CD8-positive, alpha-beta memory T cell (primary cell): ENCODE results near the gene AGFG1. TPM values are rescaled to one million over a fixed set of nuclear protein-coding genes. Genes with fewer than 3 reads are reported as not detected.

Experiments used
- CTCF ChIA-PET: fragments of 350-600 bp; sonication (Branson Sonifier 250); formaldehyde crosslinking; loops from one replicate; lab custom pipeline; 2021; ENCODE audit warnings: antibody characterized with exemption; lab: Charles Lee
- POLR2A ChIA-PET: fragments of 350-600 bp; sonication (Branson Sonifier 250); formaldehyde crosslinking; loops from one replicate; lab custom pipeline; 2021; ENCODE audit warnings: antibody characterized with exemption; lab: Charles Lee
- DNase-seq, 5 donors: peaks; one replicate each; pipeline versions ENCODE4 v3.0.0 to v3.0.0-alpha.2; 2020 to 2022; ENCODE audit warnings: mixed read lengths in 1 of 5
- H3K27ac ChIP-seq: one replicate; pipeline ENCODE4 v1.7.0; 2013; ENCODE audit warnings: low read depth, mild to moderate bottlenecking, low read length, moderate library complexity
- H3K27me3 ChIP-seq: 2 replicates; pipeline ENCODE4 v1.7.0; 2013; ENCODE audit warnings: low read length, mild to moderate bottlenecking; ENCODE audit not compliant: insufficient read depth, poor library complexity, severe bottlenecking
- H3K36me3 ChIP-seq: 2 replicates; pipeline ENCODE4 v1.7.0; 2013; ENCODE audit warnings: mild to moderate bottlenecking, low read length, moderate library complexity; ENCODE audit not compliant: insufficient read depth
- H3K4me1 ChIP-seq: 2 replicates; pipeline ENCODE4 v1.7.0; 2013; ENCODE audit warnings: mild to moderate bottlenecking, low read length, moderate library complexity; ENCODE audit not compliant: insufficient read depth
- H3K4me3 ChIP-seq: 2 replicates; pipeline ENCODE4 v1.7.0; 2013; ENCODE audit warnings: mild to moderate bottlenecking, low read length
- H3K9me3 ChIP-seq: 2 replicates; pipeline ENCODE4 v1.7.0; 2013; ENCODE audit warnings: mild to moderate bottlenecking, low read length
- H3K27ac Mint-ChIP-seq, 8 donors: one replicate each; pipeline ENCODE4 v1.8.0; 2020 to 2021; ENCODE audit warnings: mixed read lengths in 8 of 8, mild to moderate bottlenecking in 6 of 8, inconsistent platforms in 3 of 8, moderate library complexity in 3 of 8
- H3K27me3 Mint-ChIP-seq, 2 donors: one replicate each; pipeline ENCODE4 v1.8.0; 2020 to 2021; ENCODE audit warnings: mixed read lengths in 2 of 2, mild to moderate bottlenecking in 1 of 2, moderate library complexity in 1 of 2
- H3K36me3 Mint-ChIP-seq, 3 donors: one replicate each; pipeline ENCODE4 v1.8.0; 2020 to 2021; ENCODE audit warnings: mixed read lengths in 3 of 3, inconsistent platforms in 1 of 3, mild to moderate bottlenecking in 1 of 3
- H3K4me1 Mint-ChIP-seq, 3 donors: one replicate each; pipeline ENCODE4 v1.8.0; 2020 to 2021; ENCODE audit warnings: mixed read lengths in 3 of 3, inconsistent platforms in 1 of 3, mild to moderate bottlenecking in 1 of 3
- H3K4me3 Mint-ChIP-seq, 7 donors: one replicate each; pipeline ENCODE4 v1.8.0; 2020 to 2021; ENCODE audit warnings: mixed read lengths in 7 of 7, mild to moderate bottlenecking in 6 of 7, moderate library complexity in 4 of 7, inconsistent platforms in 2 of 7
- H3K9me3 Mint-ChIP-seq, 5 donors: one replicate each; pipeline ENCODE4 v1.8.0; 2020 to 2022; ENCODE audit warnings: mixed read lengths in 5 of 5, mild to moderate bottlenecking in 3 of 5, moderate library complexity in 2 of 5, inconsistent platforms in 1 of 5
- polyA plus RNA-seq: library from polyadenylated mRNA; unstranded; fragments of 300-500 nt; fragmentation: Illumina TruSeq; gene quantifications from one replicate; pipeline ENCODE4 v1.2.3, GENCODE V29; 2021
- total RNA-seq, 2 experiments: library from RNA; stranded (reverse); gene quantifications; one replicate each; pipeline ENCODE4 v1.2.3, GENCODE V29; 2021

AGFG1 gene
- total and polyA plus RNA-seq, 3 experiments from 2014 or later = 31.6 to 141 (median 139) TPM

- H3K27ac Mint-ChIP-seq = peak overlapping the region; percentile 47 to 96 (median 86)
- Histone ChIP-seq H3K27ac (no peak overlapping the region), H3K36me3 (no peaks in the 10 kb centered on the region), H3K9me3 (no peaks in the 10 kb centered on the region), H3K4me1 (peaks cover 36% of the 10 kb centered on the region), H3K4me3 (peak overlapping the region; percentile 39), H3K27me3 (no peaks in the 10 kb centered on the region)
- peak overlapping the region; percentile 87 to 99 (median 93) for H3K4me3 Mint-ChIP-seq
- H3K36me3 Mint-ChIP-seq = peaks cover 0 to 4% (median 0%) of the 10 kb centered on the region in 3 donors
- POLR2A ChIA-PET = interaction anchor here (0.6 to 1.1 kb wide), 2 partner anchors 8 to 384 kb away, joined by 3 to 13 read pairs; no protein-coding TSS in a partner anchor
- peaks cover 39 to 52% (median 50%) of the 10 kb centered on the region in 3 donors for H3K4me1 Mint-ChIP-seq
- H3K27me3 Mint-ChIP-seq = peaks cover 0 to 3% of the 10 kb centered on the region in 2 donors
- CTCF ChIA-PET = interaction anchor here (1.1 to 1.2 kb wide), 2 partner anchors 9 to 27 kb away, joined by 3 read pairs; no protein-coding TSS in a partner anchor
- H3K9me3 Mint-ChIP-seq = no peaks in the 10 kb centered on the region
- no peak for DNase-seq
Measured at GRCh38 chr2:227473122-227473461, 1.1 kb downstream of the AGFG1 start.

- H3K9me3 ChIP-seq = no peaks in the 10 kb centered on the region
- H3K27me3 Mint-ChIP-seq = no peaks in the 10 kb centered on the region
- peak overlapping the region; percentile 39 for H3K4me3 ChIP-seq
- no peaks in the 10 kb centered on the region for H3K36me3 ChIP-seq
- H3K9me3 Mint-ChIP-seq = no peaks in the 10 kb centered on the region
- no peak overlapping the region for H3K27ac ChIP-seq
- DNase-seq = no peak
- ChIA-PET POLR2A (no interaction called here), CTCF (interaction anchor here (1.1 to 1.2 kb wide), 2 partner anchors 9 to 27 kb away, joined by 3 read pairs; no protein-coding TSS in a partner anchor)
- H3K4me3 Mint-ChIP-seq = peak overlapping the region; percentile 87 to 99 (median 93)
- H3K4me1 Mint-ChIP-seq = peaks cover 44 to 59% (median 57%) of the 10 kb centered on the region in 3 donors
- H3K27me3 ChIP-seq = no peaks in the 10 kb centered on the region
- H3K27ac Mint-ChIP-seq = peak overlapping the region in 5 of 8 donors; percentile 21 to 95 (median 64)
- H3K36me3 Mint-ChIP-seq = peaks cover 0 to 4% (median 0%) of the 10 kb centered on the region in 3 donors
- peaks cover 37% of the 10 kb centered on the region for H3K4me1 ChIP-seq
Measured at GRCh38 chr2:227473806-227474205, 1.9 kb downstream of the AGFG1 start.

- Mint-ChIP-seq H3K9me3 (no peaks in the 10 kb centered on the region), H3K27me3 (no peaks in the 10 kb centered on the region), H3K36me3 (peaks cover 0 to 4% (median 0%) of the 10 kb centered on the region in 3 donors), H3K27ac (peak overlapping the region in 7 of 8 donors; percentile 1 to 64 (median 21)), H3K4me3 (peak overlapping the region; percentile 87 to 99 (median 93)), H3K4me1 (peaks cover 47 to 65% (median 63%) of the 10 kb centered on the region in 3 donors)
- H3K27me3 ChIP-seq = no peaks in the 10 kb centered on the region
- H3K36me3 ChIP-seq = no peaks in the 10 kb centered on the region
- peaks cover 41% of the 10 kb centered on the region for H3K4me1 ChIP-seq
- no peak overlapping the region for H3K27ac ChIP-seq
- DNase-seq = no peak
- no peaks in the 10 kb centered on the region for H3K9me3 ChIP-seq
- POLR2A ChIA-PET = no interaction called here
- no peak overlapping the region for H3K4me3 ChIP-seq
- CTCF ChIA-PET = interaction anchor here (0.6 to 1.5 kb wide), 2 partner anchors 11 to 13 kb away, joined by 3 read pairs; no protein-coding TSS in a partner anchor
Measured at GRCh38 chr2:227474410-227474809, 2.5 kb downstream of the AGFG1 start.

GRCh38 chr2:227477291-227477690 is 5.3 kb downstream of the AGFG1 start:
- H3K4me3 Mint-ChIP-seq = no peak overlapping the region
- H3K27ac ChIP-seq = no peak overlapping the region
- peaks cover 59% of the 10 kb centered on the region for H3K4me1 ChIP-seq
- H3K4me1 Mint-ChIP-seq = peaks cover 68 to 87% (median 86%) of the 10 kb centered on the region in 3 donors
- H3K9me3 Mint-ChIP-seq = no peaks in the 10 kb centered on the region
- CTCF ChIA-PET = interaction anchor here (0.8 to 0.9 kb wide), 2 partner anchors 10 to 11 kb away, joined by 3 read pairs; no protein-coding TSS in a partner anchor
- no peaks in the 10 kb centered on the region for H3K27me3 Mint-ChIP-seq
- H3K36me3 ChIP-seq = no peaks in the 10 kb centered on the region
- no peaks in the 10 kb centered on the region for H3K27me3 ChIP-seq
- no peak overlapping the region for H3K4me3 ChIP-seq
- peaks cover 0 to 6% (median 0%) of the 10 kb centered on the region in 3 donors for H3K36me3 Mint-ChIP-seq
- H3K27ac Mint-ChIP-seq = peak overlapping the region in 2 of 8 donors; percentile 12 to 23
- H3K9me3 ChIP-seq = no peaks in the 10 kb centered on the region
- POLR2A ChIA-PET = interaction anchor here (0.5 kb wide), 1 partner anchor 138 kb away, joined by 5 read pairs; no protein-coding TSS in a partner anchor
- DNase-seq = no peak

- peaks cover 0 to 3% (median 0%) of the 10 kb centered on the region in 3 donors for H3K36me3 Mint-ChIP-seq
- Histone ChIP-seq H3K27me3 (no peaks in the 10 kb centered on the region), H3K4me3 (no peak overlapping the region), H3K36me3 (no peaks in the 10 kb centered on the region), H3K9me3 (no peaks in the 10 kb centered on the region), H3K27ac (no peak overlapping the region), H3K4me1 (peaks cover 48% of the 10 kb centered on the region)
- no peaks in the 10 kb centered on the region for H3K27me3 Mint-ChIP-seq
- H3K27ac Mint-ChIP-seq = peak overlapping the region in 5 of 8 donors; percentile 7 to 65 (median 51)
- CTCF ChIA-PET = interaction anchor here (1.3 kb wide), 1 partner anchor 285 kb away, joined by 5 read pairs; no protein-coding TSS in a partner anchor
- no peak for DNase-seq
- peaks cover 68 to 90% (median 89%) of the 10 kb centered on the region in 3 donors for H3K4me1 Mint-ChIP-seq
- POLR2A ChIA-PET = no interaction called here
- no peaks in the 10 kb centered on the region for H3K9me3 Mint-ChIP-seq
- peak overlapping the region in 4 of 7 donors; percentile 27 to 48 (median 34) for H3K4me3 Mint-ChIP-seq
Measured at GRCh38 chr2:227479865-227480475, 8.0 kb downstream of the AGFG1 start.

GRCh38 chr2:227480528-227480927 is 8.6 kb downstream of the AGFG1 start:
- DNase-seq = no peak
- Histone ChIP-seq H3K36me3 (no peaks in the 10 kb centered on the region), H3K27me3 (no peaks in the 10 kb centered on the region), H3K4me3 (no peak overlapping the region), H3K4me1 (peaks cover 44% of the 10 kb centered on the region), H3K27ac (no peak overlapping the region), H3K9me3 (no peaks in the 10 kb centered on the region)
- ChIA-PET CTCF (interaction anchor here (1.3 kb wide), 1 partner anchor 285 kb away, joined by 5 read pairs; no protein-coding TSS in a partner anchor), POLR2A (no interaction called here)
- peaks cover 0 to 5% (median 1%) of the 10 kb centered on the region in 3 donors for H3K36me3 Mint-ChIP-seq
- H3K27me3 Mint-ChIP-seq = no peaks in the 10 kb centered on the region
- peak overlapping the region in 6 of 7 donors; percentile 3 to 66 (median 52) for H3K4me3 Mint-ChIP-seq
- H3K27ac Mint-ChIP-seq = peak overlapping the region in 6 of 8 donors; percentile 12 to 83 (median 60)
- peaks cover 0 to 1% (median 0%) of the 10 kb centered on the region in 5 donors for H3K9me3 Mint-ChIP-seq
- peaks cover 65 to 89% (median 88%) of the 10 kb centered on the region in 3 donors for H3K4me1 Mint-ChIP-seq

GRCh38 chr2:227482638-227483340 is 10.8 kb downstream of the AGFG1 start:
- peak overlapping the region in 3 of 7 donors; percentile 3 to 71 (median 19) for H3K4me3 Mint-ChIP-seq
- no peaks in the 10 kb centered on the region for H3K27me3 ChIP-seq
- H3K9me3 Mint-ChIP-seq = peaks cover 0 to 8% (median 0%) of the 10 kb centered on the region in 5 donors
- peaks cover 72 to 94% (median 89%) of the 10 kb centered on the region in 3 donors for H3K4me1 Mint-ChIP-seq
- peaks cover 44% of the 10 kb centered on the region for H3K4me1 ChIP-seq
- no peak overlapping the region for H3K27ac ChIP-seq
- POLR2A ChIA-PET = no interaction called here
- peaks cover 0 to 9% (median 8%) of the 10 kb centered on the region in 3 donors for H3K36me3 Mint-ChIP-seq
- CTCF ChIA-PET = no interaction called here
- H3K27ac Mint-ChIP-seq = peak overlapping the region in 3 of 8 donors; percentile 64 to 68 (median 67)
- no peak for DNase-seq
- no peak overlapping the region for H3K4me3 ChIP-seq
- no peaks in the 10 kb centered on the region for H3K9me3 ChIP-seq
- H3K27me3 Mint-ChIP-seq = no peaks in the 10 kb centered on the region
- no peaks in the 10 kb centered on the region for H3K36me3 ChIP-seq
